Spleen (tissue), 7 donors: ENCODE data around the gene SNED1.

Experiments used
- POLR2A ChIP-seq, 3 donors: fragments of 450-650 bp; IDR thresholded peaks; one replicate each; pipeline ENCODE4 v1.5.1; 2017; ENCODE audit warnings: antibody characterized with exemption in 3 of 3, mild to moderate bottlenecking in 1 of 3
- POLR2AphosphoS5 ChIP-seq, 3 donors: sonication (generic); formaldehyde crosslinking; IDR thresholded peaks; one replicate each; pipeline ENCODE4 v1.5.1; 2017; ENCODE audit warnings: antibody characterized with exemption in 3 of 3
- TF ChIP-seq, protein P1 (sequence below), 11 experiments: fragments of 200-600 bp in 7 of 11; fragments of 450-650 bp in 4 of 11; sonication (generic) in 4 of 11; IDR thresholded peaks in 8 of 11; conservative IDR thresholded peaks in 3 of 11; 1 replicate in 7 of 11; 2 replicates in 4 of 11; pipeline versions ENCODE4 v1.4.0 to v1.8.0; 2016 to 2021; ENCODE audit warnings: antibody characterized with exemption in 11 of 11, inconsistent platforms in 4 of 11, mild to moderate bottlenecking in 1 of 11
- donor health status: DM: no; HTN: no; CAD: no; lungs with moderate emphysema.
- donor health status: DM: no; HTN: no; CAD: no.
- donor health status: DM: no; HTN: no; CAD: no.

DNA sequence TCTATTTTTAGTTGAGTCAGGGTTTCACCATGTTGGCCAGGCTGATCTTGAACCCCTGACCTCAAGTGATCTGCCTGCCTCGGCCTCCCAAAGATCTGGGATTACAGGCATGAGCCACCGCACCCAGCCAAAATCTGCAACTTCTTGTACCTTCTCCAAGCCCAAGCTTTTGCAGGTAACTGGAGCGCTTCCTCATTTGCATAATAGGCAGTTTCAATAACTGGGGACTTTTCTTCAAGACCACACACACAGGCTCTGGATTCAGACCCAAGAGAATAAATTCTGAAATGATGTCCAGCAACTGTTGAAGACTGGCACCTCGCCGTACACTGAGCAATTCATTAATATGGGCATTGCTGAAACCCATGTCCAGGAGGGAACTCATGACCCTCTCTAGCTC is 100.8 kb downstream of the SNED1 start:
- TF ChIP-seq, protein P1, sequence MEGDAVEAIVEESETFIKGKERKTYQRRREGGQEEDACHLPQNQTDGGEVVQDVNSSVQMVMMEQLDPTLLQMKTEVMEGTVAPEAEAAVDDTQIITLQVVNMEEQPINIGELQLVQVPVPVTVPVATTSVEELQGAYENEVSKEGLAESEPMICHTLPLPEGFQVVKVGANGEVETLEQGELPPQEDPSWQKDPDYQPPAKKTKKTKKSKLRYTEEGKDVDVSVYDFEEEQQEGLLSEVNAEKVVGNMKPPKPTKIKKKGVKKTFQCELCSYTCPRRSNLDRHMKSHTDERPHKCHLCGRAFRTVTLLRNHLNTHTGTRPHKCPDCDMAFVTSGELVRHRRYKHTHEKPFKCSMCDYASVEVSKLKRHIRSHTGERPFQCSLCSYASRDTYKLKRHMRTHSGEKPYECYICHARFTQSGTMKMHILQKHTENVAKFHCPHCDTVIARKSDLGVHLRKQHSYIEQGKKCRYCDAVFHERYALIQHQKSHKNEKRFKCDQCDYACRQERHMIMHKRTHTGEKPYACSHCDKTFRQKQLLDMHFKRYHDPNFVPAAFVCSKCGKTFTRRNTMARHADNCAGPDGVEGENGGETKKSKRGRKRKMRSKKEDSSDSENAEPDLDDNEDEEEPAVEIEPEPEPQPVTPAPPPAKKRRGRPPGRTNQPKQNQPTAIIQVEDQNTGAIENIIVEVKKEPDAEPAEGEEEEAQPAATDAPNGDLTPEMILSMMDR (IDR thresholded peaks at IDR 0.05 in 8 of 11, conservative IDR thresholded peaks at IDR 0.05 in 3 of 11): no peak
- no peak for TF ChIP-seq POLR2A (IDR thresholded peaks at IDR 0.05)
- no peak for TF ChIP-seq POLR2AphosphoS5 (IDR thresholded peaks at IDR 0.05)
